HPDE6-E6E7 (cell line): ENCODE measurements around the gene DDX24.

ENCODE experiments used
- DNase-seq: peaks from one replicate; pipeline ENCODE4 v3.0.0; 2011; ENCODE audit warnings: missing footprints; ENCODE audit errors: extremely low spot score

DDX24 gene

GRCh38 chr14:94080621-94081385 lies at the start of gene DDX24, which contains the start of gene IFI27L1:
TSS of gene DDX24 (minus strand) at chr14:94081202. CDS start at chr14:94079742, 1,460 bp downstream.
TSS of gene IFI27L1 (plus strand) at chr14:94081310. CDS start at chr14:94096938, 15,628 bp downstream.
- DNase-seq: peak; percentile 97

- DNase-seq: no peak
Measured at GRCh38 chr14:94129758-94130414, 48.9 kb upstream of the DDX24 start.

- DNase-seq: peak; percentile 89
Measured at GRCh38 chr14:94129111-94129757, 48.2 kb upstream of the DDX24 start, which contains the start of gene IFI27L2. TSS of gene IFI27L2 (minus strand) at chr14:94129604. CDS start at chr14:94129564, 40 bp downstream.

GRCh38 chr14:94128216-94128839 lies 47.3 kb upstream of the DDX24 start:
- no peak for DNase-seq

GRCh38 chr14:94127330-94127729 lies 46.3 kb upstream of the DDX24 start:
- DNase-seq: no peak

- no peak for DNase-seq
Measured at GRCh38 chr14:94126800-94127199, 45.8 kb upstream of the DDX24 start.

GRCh38 chr14:94126419-94126677 lies 45.3 kb upstream of the DDX24 start:
- no peak for DNase-seq

GRCh38 chr14:94125659-94126418 lies 44.8 kb upstream of the DDX24 start:
- DNase-seq: no peak

- no peak for DNase-seq
Measured at GRCh38 chr14:94124582-94125377, 43.8 kb upstream of the DDX24 start.

GRCh38 chr14:94123868-94124267 lies 42.9 kb upstream of the DDX24 start:
- DNase-seq: no peak

- no peak for DNase-seq
Measured at GRCh38 chr14:94123296-94123695, 42.3 kb upstream of the DDX24 start.

GRCh38 chr14:94122438-94122837 lies 41.4 kb upstream of the DDX24 start:
- DNase-seq: no peak

- DNase-seq: no peak
Measured at GRCh38 chr14:94121485-94121884, 40.5 kb upstream of the DDX24 start.

- no peak for DNase-seq
Measured at GRCh38 chr14:94120667-94121340, 39.8 kb upstream of the DDX24 start.

GRCh38 chr14:94119071-94119470 lies 38.1 kb upstream of the DDX24 start:
- no peak for DNase-seq

- no peak for DNase-seq
Measured at GRCh38 chr14:94117856-94118255, 36.9 kb upstream of the DDX24 start.

- no peak for DNase-seq
Measured at GRCh38 chr14:94116701-94117100, 35.7 kb upstream of the DDX24 start.

GRCh38 chr14:94115631-94116030 lies 34.6 kb upstream of the DDX24 start:
- no peak for DNase-seq

- DNase-seq: no peak
Measured at GRCh38 chr14:94115058-94115591, 34.1 kb upstream of the DDX24 start.

- no peak for DNase-seq
Measured at GRCh38 chr14:94114589-94115057, 33.6 kb upstream of the DDX24 start.
